ENCODE measurements around the gene DLG1.

DLG1 gene

GRCh38 chr3:197105786-197106185 is 192.6 kb downstream of the DLG1 start:
- H3K27ac ChIP-seq, result no peak overlapping the region
- TF ChIP-seq, protein P1, sequence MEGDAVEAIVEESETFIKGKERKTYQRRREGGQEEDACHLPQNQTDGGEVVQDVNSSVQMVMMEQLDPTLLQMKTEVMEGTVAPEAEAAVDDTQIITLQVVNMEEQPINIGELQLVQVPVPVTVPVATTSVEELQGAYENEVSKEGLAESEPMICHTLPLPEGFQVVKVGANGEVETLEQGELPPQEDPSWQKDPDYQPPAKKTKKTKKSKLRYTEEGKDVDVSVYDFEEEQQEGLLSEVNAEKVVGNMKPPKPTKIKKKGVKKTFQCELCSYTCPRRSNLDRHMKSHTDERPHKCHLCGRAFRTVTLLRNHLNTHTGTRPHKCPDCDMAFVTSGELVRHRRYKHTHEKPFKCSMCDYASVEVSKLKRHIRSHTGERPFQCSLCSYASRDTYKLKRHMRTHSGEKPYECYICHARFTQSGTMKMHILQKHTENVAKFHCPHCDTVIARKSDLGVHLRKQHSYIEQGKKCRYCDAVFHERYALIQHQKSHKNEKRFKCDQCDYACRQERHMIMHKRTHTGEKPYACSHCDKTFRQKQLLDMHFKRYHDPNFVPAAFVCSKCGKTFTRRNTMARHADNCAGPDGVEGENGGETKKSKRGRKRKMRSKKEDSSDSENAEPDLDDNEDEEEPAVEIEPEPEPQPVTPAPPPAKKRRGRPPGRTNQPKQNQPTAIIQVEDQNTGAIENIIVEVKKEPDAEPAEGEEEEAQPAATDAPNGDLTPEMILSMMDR (conservative IDR thresholded peaks at IDR 0.05), result no peak

GRCh38 chr3:197104738-197105137 is 193.7 kb downstream of the DLG1 start:
- no peak overlapping the region for H3K27ac ChIP-seq
- TF ChIP-seq, protein P1 (conservative IDR thresholded peaks at IDR 0.05), result no peak

DNA sequence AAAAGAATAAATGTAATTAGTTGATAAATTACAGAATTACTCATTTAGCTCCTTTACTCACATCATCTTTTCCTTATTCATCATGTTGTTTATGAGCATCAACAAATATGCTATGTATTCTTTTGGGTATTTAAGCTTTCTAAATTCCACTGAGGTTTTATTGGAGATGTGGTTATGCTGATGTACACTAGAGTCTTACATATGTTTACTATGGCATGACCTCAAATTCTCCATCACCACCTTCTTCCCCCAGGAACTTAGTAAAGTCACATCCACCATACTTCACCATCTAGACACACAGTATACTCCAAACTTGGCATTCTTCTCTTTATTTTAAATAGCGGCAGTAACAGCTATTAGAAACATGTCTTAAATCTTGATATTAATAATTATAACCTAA is 194.6 kb downstream of the DLG1 start:
- TF ChIP-seq, protein P1 (conservative IDR thresholded peaks at IDR 0.05), result no peak
- no peak overlapping the region for H3K27ac ChIP-seq

DNA sequence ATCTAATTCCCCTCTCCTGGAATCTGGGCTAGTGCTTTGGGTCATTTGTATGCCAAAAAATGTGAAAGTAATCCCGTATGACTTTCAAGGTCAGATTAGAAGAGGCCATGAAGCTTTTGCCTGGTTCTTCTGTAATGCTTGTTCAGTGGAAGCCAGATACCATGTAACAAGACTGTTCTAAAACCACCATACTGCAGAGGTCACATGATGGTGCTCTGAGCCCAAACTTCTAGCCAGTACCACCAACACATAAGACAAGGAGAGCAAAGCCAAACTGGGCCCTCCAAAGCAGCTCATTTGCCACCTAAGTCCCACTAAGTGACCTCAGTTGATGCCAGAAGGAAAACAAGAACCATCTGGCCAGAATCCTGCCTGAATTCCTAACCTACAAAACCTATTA is 204.5 kb downstream of the DLG1 start:
- no peak overlapping the region for H3K27ac ChIP-seq
- TF ChIP-seq, protein P1 (conservative IDR thresholded peaks at IDR 0.05), result no peak

DNA sequence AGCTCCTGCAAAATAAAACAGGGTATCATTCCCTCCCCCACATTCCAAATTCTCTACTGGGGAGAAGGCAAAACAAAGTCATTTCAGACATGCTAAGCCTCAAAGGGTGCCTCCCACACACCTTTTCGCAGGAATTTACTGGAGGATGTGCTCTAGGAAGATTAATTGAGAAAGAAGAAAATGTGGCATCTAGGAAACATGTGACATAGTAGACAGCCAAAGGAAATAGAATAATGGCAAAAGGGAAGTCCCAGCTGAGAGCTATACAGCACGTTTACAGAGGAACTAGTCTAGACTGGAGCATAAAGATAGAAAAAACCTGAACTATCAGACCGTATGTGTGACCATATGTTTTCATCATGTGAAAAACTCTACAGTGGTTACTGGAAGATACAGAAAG is 210.0 kb downstream of the DLG1 start:
- no peak overlapping the region for H3K27ac ChIP-seq
- TF ChIP-seq, protein P1 (conservative IDR thresholded peaks at IDR 0.05), result no peak

DNA sequence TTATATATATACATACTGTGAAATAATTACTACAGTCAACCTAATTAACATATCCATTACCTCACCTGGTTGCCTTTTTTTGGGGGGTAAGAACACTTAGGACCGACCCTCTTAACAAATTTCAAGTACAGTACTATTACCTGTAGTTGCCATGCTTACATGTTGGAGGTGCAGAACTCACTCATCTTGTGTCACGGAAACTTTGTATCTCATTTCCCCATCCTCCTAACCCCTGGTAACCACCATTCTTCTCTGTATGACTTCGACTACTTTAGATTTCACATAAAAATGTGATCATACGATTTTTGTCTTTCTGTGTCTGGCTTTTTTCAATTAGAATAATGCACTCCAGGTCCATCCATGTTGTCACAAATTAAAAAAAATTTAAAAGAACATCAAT is 213.3 kb downstream of the DLG1 start:
- TF ChIP-seq, protein P1 (conservative IDR thresholded peaks at IDR 0.05), result no peak
- no peak overlapping the region for H3K27ac ChIP-seq

- TF ChIP-seq, protein P1 (conservative IDR thresholded peaks at IDR 0.05), result no peak
- no peak overlapping the region for H3K27ac ChIP-seq
These were observed 214.9 kb downstream of the DLG1 start for GRCh38 chr3:197083486-197083885.

- TF ChIP-seq, protein P1 (conservative IDR thresholded peaks at IDR 0.05), result no peak
- H3K27ac ChIP-seq, result no peak overlapping the region
These were observed 215.5 kb downstream of the DLG1 start for GRCh38 chr3:197082871-197083270.

Measured in VCaP (cell line).